H1 (cell line): Measurements from ENCODE around the gene NIPAL4. TPM values are rescaled to one million over a fixed set of nuclear protein-coding genes. Genes with fewer than 3 reads are reported as not detected.

ENCODE experiments used
- CTCF ChIA-PET: fragments of 300-600 bp; sonication (Branson Sonifier 250); formaldehyde crosslinking; loops from one replicate; lab custom pipeline; 2021; ENCODE audit not compliant: partially characterized antibody; lab: Charles Lee
- POLR2A ChIA-PET: fragments of 300-600 bp; sonication (Branson Sonifier 250); formaldehyde crosslinking; loops from one replicate; lab custom pipeline; 2021; ENCODE audit warnings: inconsistent platforms; ENCODE audit not compliant: partially characterized antibody; lab: Charles Lee
- DNase-seq, 2 experiments: peaks; one replicate each; pipeline versions ENCODE4 v3.0.0 to v3.0.0-alpha.2; 2010 to 2022; ENCODE audit warnings: low spot score in 2 of 2, low read depth in 1 of 2, mixed read lengths in 1 of 2
- FAIRE-seq: peaks from 2 replicates; lab custom pipeline; 2011; peaks lifted over from hg19 to GRCh38; lab: Jason Lieb, UNC
- H2AFZ ChIP-seq: 2 replicates; pipeline ENCODE4 v1.8.1; 2012; ENCODE audit warnings: low read length, inconsistent platforms
- H2AK5ac ChIP-seq: 2 replicates; pipeline ENCODE4 v1.6.1; 2013; ENCODE audit warnings: low read depth, low read length
- H2BK120ac ChIP-seq: replicated peaks from 2 replicates; pipeline ENCODE3; 2013; ENCODE audit warnings: low read depth, low read length, inconsistent platforms
- H2BK12ac ChIP-seq: 2 replicates; pipeline ENCODE4 v1.6.1; 2013; ENCODE audit warnings: low read depth, low read length
- H2BK15ac ChIP-seq: 2 replicates; pipeline ENCODE4 v1.6.1; 2013; ENCODE audit warnings: low read length
- H2BK20ac ChIP-seq: 2 replicates; pipeline ENCODE4 v1.6.1; 2013; ENCODE audit warnings: low read length
- H2BK5ac ChIP-seq: 2 replicates; pipeline ENCODE4 v1.6.1; 2013; ENCODE audit warnings: low read depth, low read length
- H3K14ac ChIP-seq: 2 replicates; pipeline ENCODE4 v1.6.1; 2013; ENCODE audit warnings: inconsistent platforms; ENCODE audit not compliant: insufficient read length
- H3K18ac ChIP-seq: 2 replicates; pipeline ENCODE4 v1.6.1; 2013; ENCODE audit warnings: low read length; ENCODE audit errors: extremely low read depth
- H3K23ac ChIP-seq: 2 replicates; pipeline ENCODE4 v1.6.1; 2013; ENCODE audit warnings: inconsistent platforms; ENCODE audit not compliant: insufficient read length
- H3K23me2 ChIP-seq: 2 replicates; pipeline ENCODE4 v1.6.1; 2013; ENCODE audit warnings: low read depth, low read length
- H3K27ac ChIP-seq: 2 replicates; pipeline ENCODE4 v1.6.1; 2011; ENCODE audit warnings: low read depth, low read length, inconsistent platforms
- H3K27me3 ChIP-seq, 4 experiments: replicated peaks in 1 of 4; 1 replicate in 1 of 4; 2 replicates in 3 of 4; pipeline versions ENCODE4 v1.6.1 to v1.8.1; 2011 to 2013; ENCODE audit warnings: low read length in 3 of 4, mild to moderate bottlenecking in 3 of 4, inconsistent platforms in 2 of 4, mixed read lengths in 2 of 4, moderate library complexity in 1 of 4; ENCODE audit not compliant: control insufficient read depth in 3 of 4, insufficient read depth in 3 of 4; ENCODE audit errors: extremely low read depth in 1 of 4
- H3K36me3 ChIP-seq, 4 experiments: 2 replicates each; pipeline versions ENCODE4 v1.6.1 to v1.8.1; 2011 to 2013; ENCODE audit warnings: mild to moderate bottlenecking in 4 of 4, low read length in 3 of 4, moderate library complexity in 2 of 4, control low read depth in 1 of 4, inconsistent platforms in 1 of 4; ENCODE audit not compliant: insufficient read depth in 4 of 4, control insufficient read depth in 2 of 4
- H3K4ac ChIP-seq: replicated peaks from 2 replicates; pipeline ENCODE3; 2013; ENCODE audit warnings: low read length, low read depth, mixed read lengths, inconsistent platforms; ENCODE audit not compliant: insufficient read length
- H3K4me1 ChIP-seq, 4 experiments: replicated peaks in 1 of 4; 1 replicate in 1 of 4; 2 replicates in 3 of 4; pipeline versions ENCODE4 v1.6.1 to v1.8.1; 2011 to 2013; ENCODE audit warnings: low read length in 3 of 4, inconsistent platforms in 2 of 4, mixed read lengths in 1 of 4; ENCODE audit not compliant: insufficient read depth in 4 of 4, control insufficient read depth in 3 of 4
- H3K4me2 ChIP-seq, 2 experiments: 2 replicates each; pipeline versions ENCODE4 v1.6.1 to v1.8.1; 2011 to 2013; ENCODE audit warnings: low read depth in 2 of 2, low read length in 2 of 2, control low read depth in 1 of 2, inconsistent platforms in 1 of 2, mild to moderate bottlenecking in 1 of 2; ENCODE audit not compliant: insufficient read depth in 1 of 2
- H3K4me3 ChIP-seq, 4 experiments: fragments of 200-600, 300-600 bp in 1 of 4; sonication (generic), shearing (Covaris generic), sonication (Bioruptor Twin) in 1 of 4; 2 replicates each; pipeline versions ENCODE4 v1.5.1 to v1.8.1; 2011 to 2016; ENCODE audit warnings: low read length in 4 of 4, low read depth in 3 of 4, control low read depth in 2 of 4, inconsistent platforms in 2 of 4, mild to moderate bottlenecking in 2 of 4, mixed read lengths in 1 of 4, moderate library complexity in 1 of 4; ENCODE audit not compliant: insufficient read depth in 2 of 4; ENCODE audit errors: extremely low read depth in 1 of 4
- H3K56ac ChIP-seq: replicated peaks from 2 replicates; pipeline ENCODE3; 2013; ENCODE audit warnings: low read depth, mild to moderate bottlenecking, mixed read lengths, low read length, inconsistent platforms; ENCODE audit not compliant: insufficient read length
- H3K79me1 ChIP-seq: 2 replicates; pipeline ENCODE4 v1.6.1; 2013; ENCODE audit warnings: low read depth, low read length, control low read depth
- H3K79me2 ChIP-seq, 2 experiments: 2 replicates each; pipeline versions ENCODE4 v1.6.1 to v1.8.1; 2012 to 2013; ENCODE audit warnings: low read length in 2 of 2, mild to moderate bottlenecking in 2 of 2, inconsistent platforms in 1 of 2; ENCODE audit not compliant: insufficient read depth in 2 of 2, control insufficient read depth in 1 of 2
- H3K9ac ChIP-seq, 4 experiments: replicated peaks in 1 of 4; 1 replicate in 1 of 4; 2 replicates in 3 of 4; pipeline versions ENCODE4 v1.6.1 to v1.8.1; 2011 to 2013; ENCODE audit warnings: low read depth in 3 of 4, low read length in 3 of 4, control low read depth in 2 of 4, mild to moderate bottlenecking in 2 of 4, moderate library complexity in 2 of 4, inconsistent platforms in 1 of 4; ENCODE audit errors: extremely low read depth in 1 of 4
- H3K9me3 ChIP-seq, 2 experiments: 2 replicates each; pipeline versions ENCODE4 v1.6.1 to v1.8.1; 2012 to 2013; ENCODE audit warnings: mild to moderate bottlenecking in 2 of 2, moderate library complexity in 2 of 2, control low read depth in 1 of 2, inconsistent platforms in 1 of 2, low read depth in 1 of 2, low read length in 1 of 2, mixed read lengths in 1 of 2; ENCODE audit not compliant: insufficient read depth in 2 of 2
- H4K20me1 ChIP-seq, 2 experiments: replicated peaks in 1 of 2; 2 replicates each; pipeline versions ENCODE3 to v1.8.1; 2011 to 2013; ENCODE audit warnings: inconsistent platforms in 2 of 2, low read length in 2 of 2, mild to moderate bottlenecking in 1 of 2; ENCODE audit not compliant: insufficient read depth in 2 of 2, control insufficient read depth in 1 of 2
- H4K5ac ChIP-seq: 2 replicates; pipeline ENCODE4 v1.6.1; 2013; ENCODE audit warnings: low read length, low read depth, mixed read lengths, inconsistent platforms; ENCODE audit not compliant: insufficient read length
- H4K8ac ChIP-seq: 2 replicates; pipeline ENCODE4 v1.8.0; 2013; ENCODE audit warnings: mild to moderate bottlenecking, moderate library complexity, low read length, inconsistent platforms; ENCODE audit not compliant: insufficient read depth; ENCODE audit errors: extremely low read depth
- H4K91ac ChIP-seq: replicated peaks from 2 replicates; pipeline ENCODE3; 2013; ENCODE audit warnings: low read length, mixed read lengths, inconsistent platforms; ENCODE audit not compliant: insufficient read length
- BRCA1 ChIP-seq: IDR thresholded peaks from 2 replicates; pipeline ENCODE4 v1.6.1; 2012; ENCODE audit warnings: low read depth, low read length, improper control_type of control experiment
- CBX5 ChIP-seq: fragments of 300-800, 300-1000 bp; sonication (generic); IDR thresholded peaks from 2 replicates; pipeline ENCODE4 v1.7.1; 2016; ENCODE audit warnings: antibody characterized with exemption, low read length, low read depth
- CBX8 ChIP-seq: fragments of 300-800, 300-1000 bp; sonication (generic); IDR thresholded peaks from 2 replicates; pipeline ENCODE4 v1.7.1; 2016; ENCODE audit warnings: low read depth, low read length, borderline replicate concordance
- RBBP5 ChIP-seq: IDR thresholded peaks from 2 replicates; pipeline ENCODE4 v1.7.1; 2012; ENCODE audit warnings: low read depth, mild to moderate bottlenecking, inconsistent platforms, low read length, moderate library complexity, borderline replicate concordance
- RFX5 ChIP-seq: IDR thresholded peaks from 2 replicates; pipeline ENCODE4 v1.6.1; 2011; ENCODE audit warnings: low read depth, low read length, improper control_type of control experiment, borderline replicate concordance
- SRF ChIP-seq: IDR thresholded peaks from 2 replicates; pipeline ENCODE4 v1.6.1; 2011; ENCODE audit warnings: mild to moderate bottlenecking, low read depth, low read length, moderate library complexity
- TCF12 ChIP-seq: IDR thresholded peaks from 2 replicates; pipeline ENCODE4 v1.6.1; 2011; ENCODE audit warnings: low read depth, mild to moderate bottlenecking, low read length
- WGBS, 2 experiments: shearing (Covaris generic) in 1 of 2; methylation state at CpG; one replicate each; pipeline versions ENCODE4 v1.1.6 to v1.1.7; 2013 to 2015; ENCODE audit warnings: low lambda C conversion rate in 2 of 2, mixed read lengths in 2 of 2, inconsistent platforms in 1 of 2, low coverage in 1 of 2, missing lambda C conversion rate in 1 of 2; ENCODE audit not compliant: insufficient replicate concordance in 2 of 2, insufficient coverage in 1 of 2, insufficient read length in 1 of 2; ENCODE audit errors: extremely low coverage in 1 of 2, missing lambda C conversion rate in 1 of 2; 5-methylcytosine and 5-hydroxymethylcytosine counted together
- polyA plus RNA-seq, 7 experiments: library from polyadenylated mRNA; depleted of rRNA in 3 of 7; stranded (reverse) in 5 of 7; unstranded in 2 of 7; fragments of >200 nt in 5 of 7; fragments of 200-250 nt in 2 of 7; gene quantifications; 1 replicate in 5 of 7; 2 replicates in 1 of 7; 4 replicates in 1 of 7; pipeline versions ENCODE4 v1.2.1 to v1.2.3, GENCODE V29; 2011 to 2013; ENCODE audit warnings: missing spikeins in 2 of 7, mixed read lengths in 2 of 7
- total RNA-seq: library from RNA; stranded (reverse); fragmentation: NEBNext Ultra II Directional; extraction: Animal tissue kit (Norgen Biotek cat#: 25700); gene quantifications from 2 replicates; pipeline ENCODE4 v1.2.1, GENCODE V29; 2021
- TF ChIP-seq, protein P1 (sequence below): IDR thresholded peaks from 2 replicates; pipeline ENCODE4 v1.6.1; 2011; ENCODE audit warnings: low read length, improper control_type of control experiment

The NIPAL4 gene
- total and polyA plus RNA-seq, 2 of the 8 experiments (the other 6 are each of a cell fraction or from before 2014, with no cell fraction given) = 0.09 to 0.20 TPM

DNA sequence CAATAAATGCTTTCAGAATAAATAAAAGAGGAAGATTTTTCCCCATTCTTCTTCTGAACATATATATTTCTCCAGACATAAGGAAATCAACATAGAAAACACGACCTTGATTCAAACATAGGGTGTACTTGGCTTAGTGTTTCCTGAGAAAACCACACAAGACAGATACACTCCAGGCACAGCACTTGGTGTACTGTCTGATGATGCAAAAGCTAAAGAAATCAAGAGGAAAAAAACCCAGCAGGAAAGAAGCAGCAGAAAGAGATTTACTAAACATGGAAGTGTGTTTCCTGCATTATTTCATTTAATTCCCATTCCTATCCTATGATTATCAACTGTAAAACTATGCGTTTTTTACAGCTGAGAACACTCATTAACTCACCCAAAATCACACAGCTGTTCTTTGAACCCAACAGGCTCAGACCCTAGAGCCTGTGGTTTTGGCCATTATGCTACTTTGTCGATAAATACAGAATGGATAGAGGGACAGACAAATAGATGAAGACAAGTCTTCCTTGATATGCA lies 46.1 kb downstream of the NIPAL4 start:
- no peak overlapping the region for H2AK5ac ChIP-seq
- H3K36me3 ChIP-seq = no peaks in the 10 kb centered on the region; a peak in 2 of 8 replicates
- no peak overlapping the region for H3K23ac ChIP-seq
- ChIA-PET POLR2A (no interaction called here), CTCF (interaction anchor here (0.6 to 1.4 kb wide), 4 partner anchors 13 to 1146 kb away, joined by 3 to 4 read pairs (median 4); no protein-coding TSS in a partner anchor)
- H3K79me2 ChIP-seq = no peaks in the 10 kb centered on the region
- no peak overlapping the region for H2BK20ac ChIP-seq
- no peaks in the 10 kb centered on the region for H4K20me1 ChIP-seq
- no peak overlapping the region for H2BK120ac ChIP-seq
- no peak overlapping the region for H3K4ac ChIP-seq
- H3K9me3 ChIP-seq = no peaks in the 10 kb centered on the region
- no peaks in the 10 kb centered on the region for H3K27me3 ChIP-seq
- H3K27ac ChIP-seq = no peak overlapping the region
- no peak for DNase-seq
- no peak overlapping the region for H3K4me2 ChIP-seq
- H3K4me1 ChIP-seq = no peaks in the 10 kb centered on the region; a peak in 1 of 7 replicates
- no peak overlapping the region for H4K91ac ChIP-seq
- no peak overlapping the region for H3K56ac ChIP-seq
- no peak overlapping the region for H4K5ac ChIP-seq
- H2BK12ac ChIP-seq = no peak overlapping the region
- no peak overlapping the region for H2BK15ac ChIP-seq
- H3K23me2 ChIP-seq = no peaks in the 10 kb centered on the region
- H2BK5ac ChIP-seq = no peak overlapping the region
- no peak for FAIRE-seq
- no peak overlapping the region for H2AFZ ChIP-seq
- no peak overlapping the region for H3K14ac ChIP-seq
- WGBS, 2 experiments = 85% methylated on average over 3 of the region's 3 CpGs; no CpG with 5 or more reads in 1 of the 2 experiments
- no peak overlapping the region for H3K4me3 ChIP-seq
- no peak overlapping the region for H3K9ac ChIP-seq
- no peak overlapping the region for H4K8ac ChIP-seq
- no peak overlapping the region for H3K18ac ChIP-seq
- no peaks in the 10 kb centered on the region for H3K79me1 ChIP-seq
- no peak for TF ChIP-seq CBX5
- TF ChIP-seq CBX8 = no peak
- no peak for TF ChIP-seq BRCA1
- no peak for TF ChIP-seq RFX5
- TF ChIP-seq SRF = no peak
- TF ChIP-seq RBBP5 = no peak
- no peak for TF ChIP-seq TCF12
- TF ChIP-seq, protein P1, sequence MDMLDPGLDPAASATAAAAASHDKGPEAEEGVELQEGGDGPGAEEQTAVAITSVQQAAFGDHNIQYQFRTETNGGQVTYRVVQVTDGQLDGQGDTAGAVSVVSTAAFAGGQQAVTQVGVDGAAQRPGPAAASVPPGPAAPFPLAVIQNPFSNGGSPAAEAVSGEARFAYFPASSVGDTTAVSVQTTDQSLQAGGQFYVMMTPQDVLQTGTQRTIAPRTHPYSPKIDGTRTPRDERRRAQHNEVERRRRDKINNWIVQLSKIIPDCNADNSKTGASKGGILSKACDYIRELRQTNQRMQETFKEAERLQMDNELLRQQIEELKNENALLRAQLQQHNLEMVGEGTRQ = no peak
